HL-60/S4 (cell line): ENCODE results near the gene HRH1.
"Not testable (repeated sequence)": the region's sequence is repeated elsewhere in the genome, so short reads cannot be mapped to it uniquely, and the experiment has no call there.

Experiments used
- in situ Hi-C: fragments of 300-500 bp; cut with MboI; formaldehyde crosslinking; loops from 2 replicates; pipeline ENCODE4 v1.14.3; 2022; ENCODE audit warnings: low sequenced_read_pairs

The HRH1 gene

GRCh38 chr3:11154036-11154952 lies at the start of gene HRH1:
Gene HRH1 (plus strand): TSS chr3:11154493. CDS start chr3:11259038, 104,545 bp downstream.
- in situ Hi-C loops, result no loop called here

- in situ Hi-C loops, result not testable (repeated sequence)
Measured at GRCh38 chr3:11113316-11113715, 41.0 kb upstream of the HRH1 start.

GRCh38 chr3:11115548-11115947 lies 38.7 kb upstream of the HRH1 start:
- in situ Hi-C loops, result no loop called here

- in situ Hi-C loops, result no loop called here
Measured at GRCh38 chr3:11116336-11117059, 37.8 kb upstream of the HRH1 start.

GRCh38 chr3:11117591-11117990 lies 36.7 kb upstream of the HRH1 start:
- in situ Hi-C loops, result no loop called here

GRCh38 chr3:11118181-11118682 lies 36.1 kb upstream of the HRH1 start:
- in situ Hi-C loops, result no loop called here

GRCh38 chr3:11120091-11120805 lies 34.0 kb upstream of the HRH1 start:
- in situ Hi-C loops, result no loop called here

- in situ Hi-C loops, result no loop called here
Measured at GRCh38 chr3:11126653-11127052, 27.6 kb upstream of the HRH1 start.

GRCh38 chr3:11128682-11129632 lies 25.3 kb upstream of the HRH1 start:
- in situ Hi-C loops, result no loop called here

GRCh38 chr3:11130385-11130784 lies 23.9 kb upstream of the HRH1 start:
- in situ Hi-C loops, result no loop called here

GRCh38 chr3:11131371-11131770 lies 22.9 kb upstream of the HRH1 start:
- in situ Hi-C loops, result no loop called here

- in situ Hi-C loops, result not testable (repeated sequence)
Measured at GRCh38 chr3:11131886-11132285, 22.4 kb upstream of the HRH1 start.

- in situ Hi-C loops, result no loop called here
Measured at GRCh38 chr3:11132861-11133260, 21.4 kb upstream of the HRH1 start.

GRCh38 chr3:11134794-11135193 lies 19.5 kb upstream of the HRH1 start:
- in situ Hi-C loops, result no loop called here

- in situ Hi-C loops, result no loop called here
Measured at GRCh38 chr3:11136116-11136515, 18.2 kb upstream of the HRH1 start.

- in situ Hi-C loops, result no loop called here
Measured at GRCh38 chr3:11136830-11137626, 17.3 kb upstream of the HRH1 start.

- in situ Hi-C loops, result no loop called here
Measured at GRCh38 chr3:11137627-11137959, 16.7 kb upstream of the HRH1 start.

- in situ Hi-C loops, result no loop called here
Measured at GRCh38 chr3:11138371-11138770, 15.9 kb upstream of the HRH1 start.

GRCh38 chr3:11140030-11140712 lies 14.1 kb upstream of the HRH1 start:
- in situ Hi-C loops, result no loop called here
